ENCODE measurements around the gene TPST2. TPM values are rescaled to one million over a fixed set of nuclear protein-coding genes. Genes with fewer than 3 reads are reported as not detected.

TPST2 gene
- total RNA-seq, 1 donor from 2014 or later: 78.8 TPM

Other genes with a start within 250 kb of the TPST2 start
- 1.1 and 1.6 TPM in 2 replicates for gene ASPHD2, start 160.9 kb downstream of the TPST2 start, total RNA-seq
- 11.8 and 14.1 TPM in 2 replicates for gene HPS4, start 106.3 kb downstream of the TPST2 start, total RNA-seq
- gene SRRD, start 106.3 kb downstream of the TPST2 start, total RNA-seq: 6.3 and 7.5 TPM in 2 replicates
- 24.6 and 34.5 TPM in 2 replicates for gene TFIP11, start 77.7 kb downstream of the TPST2 start, total RNA-seq
- 0.22 and 0.40 TPM in 2 replicates for gene CRYBB1, start 27.9 kb upstream of the TPST2 start, total RNA-seq
- not detected in 2 replicates for gene CRYBA4, start 31.8 kb upstream of the TPST2 start, total RNA-seq
- 0.22 and 0.60 TPM in 2 replicates for gene MIAT, start 67.5 kb upstream of the TPST2 start, total RNA-seq